Measurements from ENCODE around the gene POLD2.
"Not testable (repeated sequence)": the region's sequence is repeated elsewhere in the genome, so short reads cannot be mapped to it uniquely, and the experiment has no call there.

The POLD2 gene
- total RNA-seq, result 31.9 to 34.3 reads per million in 2 donors

DNA sequence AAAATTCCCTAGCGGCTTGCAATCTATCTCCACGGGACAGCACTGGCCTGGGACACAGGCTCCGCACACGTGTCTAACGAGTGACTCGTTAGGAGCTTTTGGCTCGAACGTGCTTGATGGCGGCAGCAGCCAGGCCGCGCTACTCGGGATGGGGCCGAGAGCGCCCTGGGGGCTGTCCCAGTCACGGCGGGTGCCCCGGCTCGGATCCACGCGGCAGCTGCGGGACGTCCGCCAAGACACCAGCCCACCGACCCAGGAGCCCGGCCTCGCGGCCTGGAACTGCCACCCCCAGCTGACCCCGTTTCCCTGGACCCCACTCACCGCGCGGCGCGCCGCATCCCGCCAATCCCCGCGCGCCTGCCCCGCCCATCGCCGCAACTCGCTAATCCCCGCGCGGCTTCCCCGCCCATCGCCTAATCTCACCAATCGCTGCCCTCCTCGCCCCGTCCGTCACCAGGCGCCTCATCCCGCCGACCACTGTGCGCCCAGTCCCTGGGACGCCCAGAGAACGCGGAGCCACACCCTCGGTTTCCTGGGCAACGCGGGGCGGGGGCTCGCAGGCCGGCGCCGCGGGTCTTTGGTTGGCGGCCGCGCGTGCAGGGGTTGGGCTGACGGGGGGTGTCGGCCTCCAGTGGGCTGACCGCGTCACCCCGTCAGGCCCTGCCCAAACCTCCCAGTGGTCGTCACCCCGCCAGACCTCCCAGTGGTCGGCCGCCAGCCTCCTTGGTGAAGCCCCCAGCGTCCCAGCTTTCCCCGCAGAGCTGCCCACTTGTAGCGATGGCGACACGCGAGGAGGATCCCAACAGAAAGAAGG is at the start of gene POLD2:
Gene POLD2 (minus strand): TSS at position 359 of the 814 bp plus-strand sequence. CDS start 1,495 bp downstream, outside the sequence.
- peak; percentile 93 to 98 (median 97) for DNase-seq

DNA sequence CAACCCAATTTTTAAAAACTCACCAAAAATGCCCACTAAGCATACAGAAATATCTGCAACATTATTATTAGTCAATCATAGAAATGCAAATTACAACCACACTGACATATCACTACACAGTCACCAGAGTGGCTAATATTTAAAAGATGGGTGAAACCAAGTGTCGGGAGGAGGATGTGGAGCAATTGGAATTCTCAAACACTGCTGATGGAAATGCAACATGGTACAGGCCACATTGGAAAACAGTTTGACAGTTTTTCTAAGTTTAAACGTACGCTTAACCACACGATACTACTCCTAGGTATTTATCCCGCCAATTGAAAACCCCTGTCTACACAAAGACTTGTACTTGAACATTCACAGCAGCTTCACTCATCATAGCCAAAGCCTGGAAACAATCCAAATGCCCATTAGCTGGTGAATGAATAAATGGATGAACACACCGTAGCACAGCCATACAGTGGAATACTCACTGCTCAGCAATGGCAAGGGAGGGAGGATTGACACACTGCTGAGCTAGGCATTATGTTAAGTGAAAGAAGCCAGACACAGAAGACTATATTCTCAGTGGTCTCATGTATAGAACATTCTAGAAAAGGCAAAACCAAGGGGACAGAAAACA is 49.6 kb upstream of the POLD2 start:
- DNase-seq, result no peak

DNA sequence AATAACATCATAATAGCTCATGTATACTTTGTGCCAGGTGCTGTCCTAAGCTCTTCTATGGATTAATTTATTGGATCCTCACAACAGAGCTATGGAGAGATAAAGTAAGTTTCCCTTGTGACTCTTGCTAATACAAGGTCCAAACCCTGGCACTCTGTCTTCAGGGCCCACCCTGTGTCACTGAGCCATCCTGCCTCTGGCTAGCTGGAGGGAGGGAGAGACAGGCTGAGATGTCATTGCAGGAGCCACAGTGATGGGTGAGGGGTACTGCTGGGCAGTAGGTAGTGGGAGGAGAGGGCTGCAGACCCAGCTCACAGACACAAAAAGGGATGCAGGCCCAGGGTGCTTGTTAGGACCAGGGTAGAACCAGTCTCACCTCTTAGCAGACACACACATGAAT is 49.0 kb upstream of the POLD2 start:
- DNase-seq, result no peak

DNA sequence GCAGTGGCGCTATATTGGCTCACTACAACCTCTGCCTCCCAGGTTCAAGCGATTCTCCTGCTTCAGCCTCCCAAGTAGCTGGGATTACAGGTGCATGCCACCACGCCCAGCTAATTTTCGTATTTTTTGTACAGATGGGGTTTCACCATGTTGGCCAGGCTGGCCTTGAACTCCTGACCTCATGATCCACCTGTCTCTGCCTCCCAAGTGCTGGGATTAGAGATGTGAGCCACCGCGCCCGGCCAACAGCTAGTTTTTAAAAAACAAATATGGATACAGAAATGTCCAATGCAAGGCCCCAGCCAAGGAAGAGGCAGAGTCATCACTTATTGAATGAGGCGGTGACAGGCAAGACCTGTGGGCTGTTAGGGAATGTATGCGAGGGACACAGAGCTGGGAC is 48.6 kb upstream of the POLD2 start:
- DNase-seq, result not testable (repeated sequence)

DNA sequence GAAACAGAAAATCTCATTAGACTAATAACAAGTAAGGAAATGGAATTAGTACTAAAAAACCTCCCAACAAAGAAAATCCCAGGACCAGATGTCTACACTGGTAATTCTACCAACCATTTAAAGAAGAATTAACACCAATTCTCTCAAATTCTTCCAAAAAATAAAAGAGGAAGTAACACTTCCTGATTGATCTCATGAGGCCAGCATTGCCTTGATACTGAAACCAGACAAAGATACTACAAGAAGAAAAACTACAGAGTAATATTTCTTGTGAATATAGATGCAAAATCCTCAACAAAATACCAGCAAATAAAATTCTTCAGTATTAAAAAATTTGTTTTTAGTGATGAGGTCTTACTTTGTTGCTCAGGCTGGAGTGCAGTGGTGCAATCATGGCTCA is 44.6 kb upstream of the POLD2 start:
- DNase-seq, result no peak

DNA sequence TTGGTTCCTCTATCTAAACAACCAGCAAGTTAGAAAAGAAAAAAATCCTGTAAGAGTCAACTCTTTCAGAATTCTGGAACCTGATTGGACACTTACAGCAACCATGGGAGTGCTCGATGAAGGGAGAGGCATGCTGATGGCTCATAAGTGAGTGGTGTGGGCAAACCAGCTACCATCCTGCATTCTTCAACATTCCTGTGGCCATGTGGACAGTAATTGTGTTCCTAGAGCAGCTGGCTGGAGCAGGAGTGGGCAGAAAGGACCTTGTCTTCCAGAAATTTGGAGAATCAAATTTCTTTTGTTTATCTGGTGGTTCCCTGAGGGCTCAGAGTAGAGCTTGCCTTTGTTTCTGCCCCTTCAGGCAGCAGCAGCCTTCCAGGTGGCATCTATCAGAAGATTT is 40.2 kb upstream of the POLD2 start:
- no peak for DNase-seq

DNA sequence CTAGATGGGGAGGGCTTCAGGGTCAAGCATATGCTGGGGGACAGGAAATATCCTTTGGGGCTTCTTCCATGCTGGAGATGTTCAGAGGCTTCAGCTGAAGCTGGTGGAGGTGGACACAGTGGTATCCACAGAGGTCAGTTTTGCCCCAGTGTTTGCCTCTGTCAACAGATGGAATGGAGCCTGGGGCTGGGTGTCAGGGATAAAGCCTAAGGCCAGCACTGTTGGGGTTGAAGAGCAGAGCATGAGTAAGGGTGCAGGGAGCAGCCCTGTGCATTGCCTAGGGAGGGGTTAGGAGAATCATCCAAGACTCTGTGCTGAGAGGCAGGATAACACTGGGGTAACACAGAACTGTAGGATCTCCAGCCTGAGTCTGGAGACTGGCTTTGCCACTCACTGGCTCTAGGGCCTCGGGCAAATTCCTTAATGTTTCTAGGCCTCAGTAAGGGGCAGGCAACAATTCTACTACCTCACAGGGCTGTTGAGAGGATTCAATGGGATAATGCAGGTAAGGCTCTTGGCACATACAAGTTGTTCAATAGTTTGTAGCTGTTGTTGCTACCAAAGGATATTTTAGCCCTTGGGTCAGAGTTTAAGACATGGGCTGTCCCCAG is 39.5 kb upstream of the POLD2 start:
- DNase-seq, result no peak

DNA sequence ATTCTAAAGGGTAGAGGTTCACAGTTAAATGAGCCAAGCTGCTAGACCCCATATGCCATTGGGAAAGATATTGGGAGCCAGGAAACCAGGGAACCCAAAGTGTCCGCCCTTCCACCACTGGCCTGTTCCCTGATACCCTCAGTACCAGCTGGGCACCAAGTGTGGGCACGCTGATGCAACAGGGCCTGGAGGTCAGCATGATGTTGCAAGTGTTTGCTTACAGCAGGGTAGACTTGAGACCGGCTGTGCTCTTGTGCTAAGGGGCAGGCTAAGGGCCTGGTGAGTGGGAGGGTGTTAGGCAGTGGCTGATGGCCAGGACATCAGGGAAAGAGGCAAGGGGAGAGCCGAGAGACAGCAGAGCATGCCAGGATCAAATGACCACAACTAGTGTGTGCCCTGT is 38.8 kb upstream of the POLD2 start:
- no peak for DNase-seq

DNA sequence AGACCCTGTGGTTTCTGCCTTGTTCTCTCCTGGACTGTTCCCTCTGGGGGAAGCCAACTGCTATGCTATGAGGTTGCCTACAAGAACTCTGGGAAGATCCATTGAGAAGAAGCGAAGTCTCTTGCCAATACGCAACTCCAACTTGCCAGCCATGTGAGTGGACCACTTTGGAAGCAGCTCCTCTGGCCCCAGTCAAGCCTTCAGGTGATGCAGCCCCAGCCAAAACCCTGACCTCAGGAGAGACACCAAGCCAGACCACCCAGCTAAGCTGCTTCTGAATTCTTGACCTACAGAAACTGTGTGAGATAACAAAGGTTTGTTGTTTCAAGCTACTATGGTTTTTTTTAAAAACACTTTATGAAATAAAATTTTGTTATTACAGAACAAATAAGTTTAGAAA is 38.0 kb upstream of the POLD2 start:
- DNase-seq, result no peak

DNA sequence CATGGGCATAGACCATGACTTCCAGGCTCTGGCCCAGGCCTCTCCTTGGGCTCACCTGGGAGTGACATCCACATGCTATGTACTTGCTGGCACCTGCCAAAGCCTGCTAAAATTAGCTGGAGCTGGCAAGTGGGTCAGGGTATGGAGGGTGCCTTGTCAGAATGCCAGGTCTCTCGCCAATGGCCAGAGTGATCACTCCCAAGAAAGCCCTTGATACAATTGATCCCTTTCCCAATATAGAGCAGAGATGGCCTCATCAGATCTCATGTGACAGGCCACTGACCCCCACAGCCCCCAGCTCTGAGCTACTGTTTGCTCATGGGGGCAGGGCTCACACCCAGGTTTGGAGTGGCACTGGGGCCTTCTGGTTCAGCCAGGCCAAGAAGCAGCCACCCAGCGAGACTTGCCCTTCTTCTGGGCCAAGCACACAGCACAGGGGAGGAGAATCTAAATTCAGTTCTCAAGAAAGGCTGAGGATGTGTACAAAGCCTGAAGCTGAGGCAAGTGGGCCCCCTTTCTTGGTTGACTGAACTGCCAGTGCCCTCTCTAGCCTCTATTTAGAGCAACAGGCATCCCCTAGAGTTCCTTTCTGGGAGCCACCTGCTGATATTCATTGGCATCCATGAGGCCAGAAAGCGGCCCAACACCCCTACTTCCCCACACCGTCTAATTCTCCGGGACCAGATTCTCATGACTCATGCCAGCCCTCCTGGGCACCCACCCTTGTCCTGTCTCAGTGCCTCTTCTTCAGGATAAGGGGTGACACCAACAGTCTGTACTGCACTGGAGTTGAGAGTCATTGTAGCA is 36.7 kb upstream of the POLD2 start:
- DNase-seq, result no peak

DNA sequence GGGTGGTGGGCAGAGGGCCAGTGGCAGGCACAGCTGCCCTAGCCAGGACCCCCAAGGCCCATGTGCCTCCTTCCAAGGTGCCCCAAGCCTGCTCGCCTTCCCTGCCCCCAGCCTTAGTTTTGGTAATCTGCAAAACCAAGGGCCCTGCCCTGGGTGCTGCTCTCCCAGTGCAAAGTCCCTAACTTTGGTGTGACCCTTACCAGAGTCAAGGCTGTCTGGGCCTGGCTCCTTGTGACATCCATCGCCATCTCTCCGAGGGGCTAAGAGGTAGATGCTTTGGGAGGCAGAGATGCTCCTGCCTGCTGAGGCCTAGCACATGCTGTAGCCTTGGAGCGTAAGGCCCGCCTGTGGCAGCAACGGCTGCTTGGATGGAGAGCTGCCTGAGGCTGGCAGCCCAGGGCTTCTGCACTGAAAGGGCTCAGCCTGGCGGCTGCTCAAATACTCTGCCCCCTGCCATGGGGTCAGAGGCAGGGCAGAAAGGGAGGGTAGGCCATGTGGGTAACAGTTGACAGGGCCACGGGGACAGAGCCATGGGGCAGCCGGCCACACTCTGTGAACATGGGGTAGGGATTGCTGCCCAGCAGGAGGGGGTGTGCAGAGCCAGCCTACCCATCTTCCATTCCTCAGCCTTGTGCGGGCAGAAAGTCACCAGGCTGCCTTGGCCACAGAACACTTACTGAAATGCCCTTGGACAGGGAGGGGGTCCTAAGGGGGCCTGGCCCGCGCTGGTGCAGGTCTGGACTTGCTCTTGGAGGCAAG is 35.7 kb upstream of the POLD2 start:
- no peak for DNase-seq

DNA sequence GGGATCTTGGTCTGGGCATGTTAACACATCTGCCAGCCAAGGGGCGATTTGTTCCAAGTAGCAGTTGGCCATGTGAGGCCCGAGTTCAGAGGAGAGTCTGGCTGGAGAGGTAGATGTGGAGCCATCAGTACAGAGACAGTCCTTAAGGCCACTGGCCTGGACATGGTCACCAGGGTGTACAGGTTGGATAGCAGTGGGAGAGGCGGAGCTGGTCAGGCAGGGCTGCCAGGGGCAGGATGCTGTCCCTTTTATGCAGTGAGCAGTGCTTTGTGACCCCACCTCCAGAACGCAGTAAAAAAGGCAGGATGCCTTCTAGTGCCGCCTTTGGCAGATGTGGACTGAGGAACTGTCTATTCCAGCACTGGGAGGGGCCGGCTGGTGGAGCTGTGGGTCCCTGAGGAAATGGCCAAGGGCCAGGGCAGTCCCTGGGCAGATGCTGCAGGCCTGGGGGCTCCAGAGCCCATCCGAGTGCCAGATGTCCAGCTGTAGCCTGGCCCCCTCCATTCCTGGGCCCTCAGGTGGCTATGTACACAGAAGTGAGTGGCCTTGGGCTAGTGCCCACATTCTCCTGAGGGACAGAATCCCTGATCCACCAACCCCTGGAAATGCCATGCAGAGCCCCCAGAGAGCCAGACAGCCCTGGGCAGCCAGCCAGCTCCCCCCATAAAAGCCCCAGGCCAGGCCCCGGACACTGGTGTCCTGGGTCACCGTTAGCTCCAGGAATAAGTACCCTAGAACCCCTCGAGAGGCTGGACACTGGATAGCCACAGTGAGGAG is 34.9 kb upstream of the POLD2 start:
- DNase-seq, result no peak

DNA sequence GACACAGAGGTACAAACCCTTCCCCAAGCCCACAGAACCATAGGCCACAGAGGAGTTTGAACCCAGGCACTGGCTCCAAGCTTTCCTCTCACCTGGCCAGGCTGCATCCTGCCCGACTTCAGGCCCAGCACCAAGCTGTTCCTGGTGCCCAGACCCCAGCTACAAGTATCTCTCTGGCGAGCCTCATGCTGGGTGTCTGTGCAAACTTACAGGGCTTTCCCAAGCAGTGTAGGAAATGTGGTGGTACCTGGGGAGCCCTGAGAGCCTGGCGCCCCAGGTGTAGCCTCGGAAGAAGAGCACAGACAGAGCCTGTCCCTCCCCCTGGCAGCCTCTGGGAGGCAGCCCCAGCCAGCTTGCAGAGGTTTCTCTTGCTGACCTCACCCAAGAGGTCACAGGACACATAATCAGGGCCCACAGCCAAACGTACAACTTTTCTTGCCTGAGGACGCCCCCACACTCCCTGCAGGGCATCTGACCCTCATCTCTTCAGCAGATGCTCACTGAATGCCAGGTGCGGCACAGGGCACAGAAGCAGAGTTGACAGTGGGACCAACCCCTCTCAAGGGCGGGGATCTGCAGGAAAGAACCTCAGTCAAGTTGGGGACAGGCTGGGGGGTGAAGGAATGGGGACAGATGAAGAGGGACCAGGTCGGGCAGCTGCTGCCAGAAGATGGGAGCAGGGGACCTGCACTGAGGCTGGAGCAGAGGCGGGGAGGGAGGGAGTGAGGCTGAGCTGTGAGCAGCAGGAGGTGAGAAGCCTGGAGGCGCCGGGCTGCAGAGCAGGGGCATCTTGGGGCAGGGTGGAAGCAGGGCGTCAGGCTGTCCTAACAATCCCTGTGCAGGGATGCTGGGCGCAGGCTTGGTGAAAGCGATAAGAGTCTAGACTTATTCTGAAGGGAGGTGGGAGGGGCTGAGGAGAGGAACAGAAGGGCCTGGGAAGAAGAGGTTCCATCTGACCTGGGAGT is 34.0 kb upstream of the POLD2 start:
- DNase-seq, result no peak

DNA sequence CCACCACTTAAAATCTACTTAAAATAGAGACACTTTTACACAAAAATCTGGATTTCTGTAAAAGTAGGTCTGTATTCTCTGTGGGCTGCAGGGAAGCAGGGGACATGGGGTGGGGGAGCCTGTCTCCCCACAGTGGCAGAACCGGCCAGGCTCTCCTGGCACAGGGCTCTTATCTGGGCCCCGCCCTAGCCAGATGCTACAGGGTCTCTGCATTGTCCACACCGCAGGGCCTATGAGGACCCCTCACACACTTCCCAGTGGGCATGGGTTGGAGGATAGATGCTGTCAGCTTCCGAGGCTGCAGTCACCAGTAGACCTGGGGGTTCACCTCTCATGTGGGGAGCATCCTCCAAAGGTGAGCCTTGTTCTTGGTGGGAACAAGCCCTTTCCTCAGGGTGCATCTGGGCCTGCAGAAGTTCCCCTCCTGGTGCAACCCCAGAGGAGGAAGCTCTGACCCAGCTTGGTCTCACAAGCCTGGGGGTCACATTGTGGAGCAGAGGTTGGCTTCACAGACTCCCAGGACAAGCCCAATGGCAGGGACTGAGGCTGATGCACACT is 33.2 kb upstream of the POLD2 start:
- DNase-seq, result no peak

DNA sequence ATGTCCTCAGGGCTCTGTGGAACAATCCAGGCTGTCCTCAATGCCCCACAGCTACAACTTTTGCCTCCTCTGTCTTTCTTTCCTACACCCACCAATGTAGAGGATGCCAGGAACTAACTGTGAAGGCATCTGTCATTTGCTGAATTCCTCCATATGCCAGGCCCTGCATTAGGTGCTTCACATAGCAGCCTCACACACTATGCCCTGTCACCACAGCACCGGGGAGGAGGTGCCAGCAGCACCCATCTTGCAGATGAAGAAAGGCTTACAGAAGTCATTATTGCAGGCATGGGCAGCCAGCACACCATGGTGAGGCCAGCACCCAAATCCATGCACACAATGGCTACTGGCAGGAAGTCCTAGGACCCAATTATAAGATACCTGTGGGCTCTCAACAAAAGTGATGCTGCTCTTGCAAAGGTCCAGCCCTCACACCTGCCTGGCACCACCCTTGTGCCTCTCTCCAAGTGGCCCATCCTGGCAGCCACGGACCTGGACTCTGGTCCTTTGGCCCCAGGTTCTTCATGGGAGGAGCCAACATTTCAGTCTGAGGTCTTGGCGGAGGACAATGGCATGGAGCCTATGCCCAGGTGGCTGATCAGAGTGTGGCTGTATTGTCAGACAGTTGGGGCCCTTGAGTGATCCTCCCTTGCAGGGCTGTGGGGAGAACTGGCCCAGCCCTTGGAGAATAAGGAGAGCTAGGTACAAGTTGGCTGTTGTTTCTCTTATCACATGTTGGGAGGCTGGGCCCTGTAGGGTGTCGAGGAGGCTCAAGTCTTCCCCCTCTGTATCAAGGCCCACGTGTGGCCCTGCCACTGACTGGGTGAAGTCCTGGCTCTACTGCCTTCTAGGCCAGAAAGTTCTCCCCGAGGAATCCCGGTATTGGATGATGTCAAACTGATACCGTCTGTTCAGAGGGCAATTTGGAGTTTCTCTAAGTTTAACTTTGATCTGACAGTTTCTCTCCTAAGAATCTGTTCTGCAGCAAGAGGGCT is 32.1 kb upstream of the POLD2 start:
- DNase-seq, result no peak

DNA sequence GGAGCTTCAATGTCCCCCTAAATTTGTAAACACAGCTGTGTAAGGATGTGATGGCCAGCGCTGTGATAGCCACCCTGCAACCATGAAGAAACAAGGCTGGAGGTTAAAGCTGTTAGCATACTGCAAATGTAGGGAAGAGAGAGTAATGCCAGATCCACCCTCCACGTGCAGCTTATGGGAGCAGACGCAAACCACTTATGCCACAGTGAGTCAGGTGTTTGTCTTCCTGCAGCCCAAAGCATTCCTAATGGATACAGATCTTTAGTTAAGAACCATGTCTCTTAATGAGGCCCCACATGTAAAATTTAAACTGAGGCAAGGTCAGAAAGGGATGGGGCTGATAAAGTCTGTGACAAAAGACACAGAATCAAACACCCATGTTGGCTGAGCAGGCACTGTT is 31.4 kb upstream of the POLD2 start:
- DNase-seq, result no peak

DNA sequence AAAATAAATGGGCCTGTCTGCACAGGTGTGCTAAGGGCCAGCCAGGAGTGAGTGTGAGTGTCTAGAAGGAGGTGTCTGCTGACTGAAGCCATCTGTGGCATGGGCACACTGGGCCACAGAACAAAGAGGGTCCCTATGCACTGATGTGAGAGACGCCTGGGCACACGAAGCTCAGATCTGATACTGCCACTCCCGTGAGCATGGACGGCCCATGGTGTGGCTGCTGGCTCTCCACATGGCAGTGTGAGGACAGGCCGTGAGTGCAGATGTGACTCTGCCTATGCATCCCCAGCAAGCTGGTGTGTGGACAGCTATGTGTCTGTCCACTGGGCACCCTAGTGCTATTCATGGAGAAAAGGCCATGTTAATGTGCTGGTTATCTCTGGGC is 30.6 kb upstream of the POLD2 start:
- no peak for DNase-seq
